ENCODE data around the gene PSMD1.

Gene PSMD1

GRCh38 chr2:231221761-231222160 is 165.1 kb downstream of the PSMD1 start:
- DNase-seq (ENCODE audit: low read depth), result no peak
- no peak overlapping the region for H3K4me3 ChIP-seq (ENCODE audit: low read depth, low read length)
- TF ChIP-seq MAX (IDR thresholded peaks at IDR 0.05; ENCODE audit: low read depth, low read length) (no peak), POLR2A (IDR thresholded peaks at IDR 0.05; ENCODE audit: extremely low read depth, insufficient read length) (no peak), CTCF (IDR thresholded peaks at IDR 0.05; ENCODE audit: low read depth, low read length) (no peak), MYC (IDR thresholded peaks at IDR 0.05; ENCODE audit: low read depth, low read length) (no peak)

Data from NB4 (cell line).